ENCODE measurements around the gene SMIM22.

- TF ChIP-seq CTCF (IDR thresholded peaks at IDR 0.05) (no peak), PBX3 (IDR thresholded peaks at IDR 0.05) (no peak), HOXA7 (CRISPR knock-in tag; IDR thresholded peaks at IDR 0.05) (no peak), POLR2A (IDR thresholded peaks at IDR 0.05; ENCODE audit: low read length) (no peak), REST (IDR thresholded peaks at IDR 0.05) (no peak), EHMT2 (IDR thresholded peaks at IDR 0.05; ENCODE audit: low read depth) (no peak), MAFK (IDR thresholded peaks at IDR 0.05; ENCODE audit: partially characterized antibody) (no peak), CEBPB (IDR thresholded peaks at IDR 0.05) (no peak), RFX5 (IDR thresholded peaks at IDR 0.05) (no peak), CHD2 (IDR thresholded peaks at IDR 0.05; ENCODE audit: low read length, partially characterized antibody) (no peak)
Measured at GRCh38 chr16:4803898-4804762, 9.0 kb downstream of the SMIM22 start.
